ENCODE results near the gene KRT83.

- no peak for TF ChIP-seq CTCF (IDR thresholded peaks at IDR 0.05)
- no peak for TF ChIP-seq POLR2A (IDR thresholded peaks at IDR 0.05)
Measured at GRCh38 chr12:52291267-52291935, 29.8 kb downstream of the KRT83 start, which contains the start of gene KRT81.

Data from uterus (tissue), 2 donors.